ENCODE data around the gene SNX27. TPM values are rescaled to one million over a fixed set of nuclear protein-coding genes. Genes with fewer than 3 reads are reported as not detected.
"Not testable (repeated sequence)": the region's sequence is repeated elsewhere in the genome, so short reads cannot be mapped to it uniquely, and the experiment has no call there.

Gene SNX27
- total RNA-seq, 2 experiments from 2014 or later = 24.8 to 26.6 TPM

DNA sequence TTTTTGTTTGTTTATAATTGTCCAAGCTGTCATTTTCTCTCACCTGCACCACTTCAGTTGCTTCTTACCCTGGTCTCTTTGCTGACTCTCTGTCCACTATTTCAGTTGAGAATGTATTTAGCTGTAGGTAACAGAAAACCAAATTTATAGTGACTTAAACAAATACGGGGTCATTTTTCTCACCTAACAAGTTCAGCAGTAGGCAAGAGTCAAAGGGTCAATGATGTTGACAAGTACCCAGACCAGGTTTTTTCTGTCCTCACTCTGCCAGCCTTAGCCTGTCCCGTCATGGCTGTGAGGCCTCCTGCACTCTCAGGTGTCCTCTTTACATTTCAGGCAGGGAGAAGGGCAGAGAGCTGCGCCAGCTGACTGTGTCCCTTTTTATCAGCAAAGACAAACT lies 121.3 kb downstream of the SNX27 start:
- H3K4me1 Mint-ChIP-seq = peaks cover 5% of the 10 kb centered on the region
- H3K9me3 Mint-ChIP-seq = peaks cover 9% of the 10 kb centered on the region
- ATAC-seq (ENCODE audit: low read depth) = no peak
- peaks cover 20% of the 10 kb centered on the region for H3K27me3 Mint-ChIP-seq
- DNase-seq = no peak
- POLR2A ChIA-PET = no interaction called here
- no peak overlapping the region for H3K27ac Mint-ChIP-seq
- H3K36me3 Mint-ChIP-seq = peaks cover 2% of the 10 kb centered on the region
- H3K4me3 Mint-ChIP-seq = no peak overlapping the region

DNA sequence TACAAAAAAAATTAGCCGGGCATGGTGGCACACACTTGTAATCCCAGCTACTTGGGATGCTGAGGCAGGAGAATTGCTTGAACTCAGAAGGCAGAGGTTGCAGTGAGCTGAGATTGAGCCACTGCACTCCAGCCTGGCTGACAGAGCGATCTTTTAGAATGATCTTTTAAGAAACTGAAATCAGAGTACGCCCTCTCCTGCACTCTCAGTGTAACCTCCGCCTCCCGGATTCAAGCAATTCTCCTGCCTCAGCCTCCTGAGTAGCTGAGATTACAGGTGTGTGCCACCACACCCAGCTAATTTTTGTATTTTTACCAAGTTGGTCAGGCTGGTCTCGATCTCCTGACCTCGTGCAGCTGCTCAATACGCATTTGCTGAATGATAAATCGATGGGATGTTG lies 122.1 kb downstream of the SNX27 start:
- H3K9me3 Mint-ChIP-seq = peaks cover 13% of the 10 kb centered on the region
- H3K27ac Mint-ChIP-seq; ATAC-seq (ENCODE audit: low read depth); DNase-seq; POLR2A ChIA-PET; H3K4me3 Mint-ChIP-seq; H3K4me1 Mint-ChIP-seq; H3K36me3 Mint-ChIP-seq: not testable (repeated sequence)
- H3K27me3 Mint-ChIP-seq = peaks cover 15% of the 10 kb centered on the region

DNA sequence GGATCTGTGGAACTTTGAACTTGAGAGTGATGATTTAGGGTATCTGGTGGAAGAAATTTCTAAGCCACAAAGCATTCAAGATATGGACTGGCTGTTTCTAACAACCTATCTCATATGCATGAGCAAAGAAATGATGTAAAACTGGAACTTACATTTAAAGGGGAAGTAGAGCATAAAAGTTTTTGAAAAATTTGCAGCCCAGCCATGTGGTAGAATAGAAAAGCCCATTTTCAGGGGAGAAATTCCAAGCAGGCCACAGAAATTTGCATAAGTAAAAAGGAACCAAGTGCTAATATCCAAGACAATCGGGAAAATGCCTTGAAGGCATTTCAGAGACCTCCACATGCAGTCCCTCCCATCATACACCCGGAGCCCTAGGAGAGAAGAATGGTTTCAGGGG lies 125.2 kb downstream of the SNX27 start:
- H3K36me3 Mint-ChIP-seq = peaks cover 2% of the 10 kb centered on the region
- H3K4me3 Mint-ChIP-seq = no peak overlapping the region
- no peak overlapping the region for H3K27ac Mint-ChIP-seq
- ATAC-seq (ENCODE audit: low read depth) (no peak), DNase-seq (no peak)
- POLR2A ChIA-PET = no interaction called here
- peaks cover 11% of the 10 kb centered on the region for H3K4me1 Mint-ChIP-seq
- peaks cover 15% of the 10 kb centered on the region for H3K27me3 Mint-ChIP-seq
- peaks cover 13% of the 10 kb centered on the region for H3K9me3 Mint-ChIP-seq

DNA sequence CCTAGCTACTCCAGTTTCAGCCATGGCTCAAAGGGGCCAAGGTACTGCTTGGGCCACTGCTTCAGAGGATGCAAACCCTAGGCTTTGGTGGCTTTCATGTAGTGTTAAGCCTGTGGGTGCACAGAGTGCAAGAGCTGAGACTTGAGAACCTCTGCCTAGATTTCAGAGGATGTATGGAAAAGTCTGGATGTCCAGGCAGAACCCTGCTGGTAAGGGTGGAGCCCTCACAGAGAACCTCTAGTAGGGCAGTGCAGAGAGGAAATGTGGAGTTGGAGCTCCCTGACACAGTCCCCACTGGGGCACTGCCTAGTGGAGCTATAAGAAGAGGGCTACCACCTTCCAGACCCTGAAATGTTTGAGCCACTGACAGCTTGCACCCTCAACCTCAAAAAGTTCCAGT lies 125.6 kb downstream of the SNX27 start:
- no peak for ATAC-seq (ENCODE audit: low read depth)
- Mint-ChIP-seq H3K36me3 (peaks cover 2% of the 10 kb centered on the region), H3K27ac (no peak overlapping the region), H3K27me3 (peaks cover 18% of the 10 kb centered on the region), H3K9me3 (peaks cover 13% of the 10 kb centered on the region), H3K4me1 (peaks cover 11% of the 10 kb centered on the region), H3K4me3 (no peak overlapping the region)
- POLR2A ChIA-PET = no interaction called here
- DNase-seq = no peak

DNA sequence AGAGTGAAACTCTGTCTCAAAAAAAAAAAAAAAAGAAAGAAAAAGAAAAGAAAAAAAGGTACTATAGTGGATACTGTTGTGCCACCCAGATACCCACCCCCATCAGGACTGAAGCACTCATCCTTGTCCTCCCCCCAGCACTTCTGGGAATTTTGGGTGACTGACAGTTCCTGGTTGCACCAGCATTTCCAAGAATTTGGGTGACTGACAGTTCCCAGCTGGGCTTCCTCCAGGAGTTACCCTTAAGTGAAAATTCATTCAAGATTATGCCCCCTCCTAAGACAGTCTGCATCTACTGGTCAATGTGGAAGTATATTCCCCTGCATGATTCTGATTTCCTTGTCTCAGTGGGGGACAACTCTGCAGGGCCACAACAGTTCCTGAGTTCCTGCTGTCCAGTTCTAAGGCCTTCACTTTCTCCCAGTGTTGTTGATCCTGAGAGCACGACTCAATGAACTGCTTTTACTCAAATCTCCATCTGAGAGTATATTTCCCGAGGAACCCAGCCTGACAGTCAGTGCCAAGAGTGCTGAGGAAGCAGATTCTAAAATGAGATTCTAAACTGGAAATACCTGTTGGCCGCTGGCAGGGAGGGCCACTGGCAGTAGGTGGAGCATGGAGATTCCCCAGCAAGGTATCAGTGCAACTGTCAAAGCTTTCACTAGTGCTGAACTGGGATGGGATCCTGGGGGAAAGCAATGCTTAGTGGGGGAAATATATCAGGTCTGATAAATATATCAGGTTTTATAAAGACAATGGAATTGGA lies 127.9 kb downstream of the SNX27 start:
- peaks cover 27% of the 10 kb centered on the region for H3K27me3 Mint-ChIP-seq
- no peak for DNase-seq

DNA sequence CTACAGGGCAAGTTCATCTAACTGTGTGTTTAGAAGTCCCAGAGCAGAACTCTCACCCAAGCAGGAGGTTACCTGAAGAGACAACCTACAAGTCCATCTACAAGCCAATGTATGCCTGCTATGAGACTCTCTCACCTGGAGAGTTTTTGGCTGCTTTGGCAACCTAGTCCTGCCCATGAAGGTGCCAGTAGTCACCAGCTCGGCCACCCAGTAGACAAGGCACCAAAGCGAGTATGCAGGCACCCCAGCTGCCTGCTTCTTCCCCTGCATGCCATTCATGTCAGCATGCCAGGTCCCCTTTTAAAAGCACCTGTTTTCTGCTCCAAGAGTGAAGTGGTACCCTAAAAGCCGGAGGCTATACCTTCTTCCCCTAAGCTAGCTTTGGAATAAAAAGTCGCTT lies 129.7 kb downstream of the SNX27 start:
- H3K4me1 Mint-ChIP-seq = peaks cover 6% of the 10 kb centered on the region
- DNase-seq (no peak), ATAC-seq (ENCODE audit: low read depth) (no peak)
- peaks cover 13% of the 10 kb centered on the region for H3K9me3 Mint-ChIP-seq
- POLR2A ChIA-PET = no interaction called here
- peaks cover 2% of the 10 kb centered on the region for H3K36me3 Mint-ChIP-seq
- no peak overlapping the region for H3K27ac Mint-ChIP-seq
- H3K4me3 Mint-ChIP-seq = no peak overlapping the region
- peaks cover 40% of the 10 kb centered on the region for H3K27me3 Mint-ChIP-seq

More for the DNA sequence above, 127.9 kb downstream of the SNX27 start:
- POLR2A ChIA-PET = no interaction called here
- peaks cover 13% of the 10 kb centered on the region for H3K9me3 Mint-ChIP-seq
- H3K27ac Mint-ChIP-seq = no peak overlapping the region
- H3K4me1 Mint-ChIP-seq = peaks cover 6% of the 10 kb centered on the region
- no peak overlapping the region for H3K4me3 Mint-ChIP-seq
- no peak for ATAC-seq (ENCODE audit: low read depth)
- H3K36me3 Mint-ChIP-seq = peaks cover 2% of the 10 kb centered on the region

Other genes starting within 250 kb of the SNX27 start
- not detected for gene SELENBP1, start 239.3 kb upstream of the SNX27 start, total RNA-seq
- 100 to 1,000 TPM; 240 to 243 TPM for gene PSMB4, start 212.5 kb upstream of the SNX27 start, total RNA-seq
- gene POGZ, start 152.6 kb upstream of the SNX27 start, total RNA-seq = 100 to 1,000 TPM in 1 of 2 experiments, 10 to 100 TPM in 1; 94.8 to 104 TPM
- gene CGN, start 100.7 kb upstream of the SNX27 start, total RNA-seq = under 1 TPM; 0.33 to 0.40 TPM
- gene TUFT1, start 71.7 kb upstream of the SNX27 start, total RNA-seq = 1 to 10 TPM; 1.5 TPM
- gene CELF3, start 104.8 kb downstream of the SNX27 start, total RNA-seq = not detected
- not detected for gene RIIAD1, start 109.5 kb downstream of the SNX27 start, total RNA-seq
- gene MRPL9, start 151.4 kb downstream of the SNX27 start, total RNA-seq = 10 to 100 TPM; 87.4 to 95.0 TPM
- 10 to 100 TPM; 15.9 to 16.1 TPM for gene TDRKH, start 178.4 kb downstream of the SNX27 start, total RNA-seq
- gene LINGO4, start 193.4 kb downstream of the SNX27 start, total RNA-seq = under 1 TPM in 1 of 2 experiments, not detected in 1; 0.14 TPM
- gene RORC, start 219.8 kb downstream of the SNX27 start, total RNA-seq = 1 to 10 TPM; 1.2 to 1.4 TPM
- gene C2CD4D, start 227.8 kb downstream of the SNX27 start, total RNA-seq = under 1 TPM in 1 of 2 experiments, not detected in 1; 0.17 TPM
- not detected for gene THEM5, start 241.7 kb downstream of the SNX27 start, total RNA-seq